Activated T-cell treated with anti-CD3 and anti-CD28 coated beads, Interleukin-2, amount 50 U/mL, for 72 hours (primary cell): ENCODE data around the gene NRG4. TPM values are rescaled to one million over a fixed set of nuclear protein-coding genes. Genes with fewer than 3 reads are reported as not detected.
"Not testable (repeated sequence)": the region's sequence is repeated elsewhere in the genome, so short reads cannot be mapped to it uniquely, and the experiment has no call there.

Experiments
- ATAC-seq, 2 donors: fragments of 150-1000 bp; cut with Tn5 transposase; replicated peaks in 1 of 2; 2 replicates each; pipeline ENCODE4 v1.10.0; 2021; ENCODE audit warnings: moderate library complexity in 2 of 2, mild to moderate bottlenecking in 1 of 2
- DNase-seq, 2 donors: peaks; one replicate each; pipeline ENCODE4 v3.0.0; 2021 to 2022; ENCODE audit warnings: mixed read lengths in 1 of 2
- H3K27ac Mint-ChIP-seq: one replicate; pipeline ENCODE4 v1.8.0; 2022; ENCODE audit warnings: mild to moderate bottlenecking, moderate library complexity, mixed read lengths
- H3K27me3 Mint-ChIP-seq: one replicate; pipeline ENCODE4 v1.8.0; 2022; ENCODE audit warnings: low read depth, mixed read lengths
- H3K36me3 Mint-ChIP-seq, 2 donors: one replicate each; pipeline ENCODE4 v1.8.0; 2022; ENCODE audit warnings: mixed read lengths in 2 of 2, mild to moderate bottlenecking in 1 of 2; ENCODE audit not compliant: insufficient read depth in 2 of 2
- H3K4me1 Mint-ChIP-seq: one replicate; pipeline ENCODE4 v1.8.0; 2022; ENCODE audit warnings: low read depth, mixed read lengths
- H3K4me3 Mint-ChIP-seq, 2 donors: one replicate each; pipeline ENCODE4 v1.8.0; 2022; ENCODE audit warnings: mild to moderate bottlenecking in 2 of 2, mixed read lengths in 2 of 2, moderate library complexity in 2 of 2
- H3K9me3 Mint-ChIP-seq, 2 donors: one replicate each; pipeline ENCODE4 v1.8.0; 2022; ENCODE audit warnings: mixed read lengths in 2 of 2
- total RNA-seq, 2 donors: library from RNA; stranded (reverse); gene quantifications; one replicate each; pipeline ENCODE4 v1.2.3, GENCODE V29; 2022

The NRG4 gene
- total RNA-seq, 2 donors from 2014 or later: not detected

DNA sequence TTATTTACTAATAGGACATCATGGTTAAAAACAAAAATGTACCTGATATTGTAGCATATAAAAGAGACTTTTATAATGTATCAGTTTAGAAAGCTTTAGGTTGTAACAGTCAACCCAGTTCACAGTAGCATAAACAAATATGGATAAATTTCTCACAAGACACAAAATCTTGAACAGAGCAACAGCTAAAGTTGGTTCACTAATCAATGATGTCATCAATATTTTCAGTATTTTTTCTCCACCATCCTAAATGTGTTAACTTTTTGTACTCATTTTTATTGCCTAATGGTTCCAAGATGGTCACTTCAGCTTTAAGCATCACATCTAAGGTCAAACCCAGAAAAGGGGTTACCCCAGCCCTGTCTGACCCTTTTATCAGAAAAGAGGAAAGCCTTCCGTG is 21.2 kb upstream of the NRG4 start:
- Mint-ChIP-seq H3K36me3 (no peaks in the 10 kb centered on the region), H3K27ac (no peak overlapping the region), H3K9me3 (no peaks in the 10 kb centered on the region), H3K27me3 (no peaks in the 10 kb centered on the region), H3K4me1 (no peaks in the 10 kb centered on the region), H3K4me3 (no peak overlapping the region)
- no peak for ATAC-seq
- DNase-seq: no peak

DNA sequence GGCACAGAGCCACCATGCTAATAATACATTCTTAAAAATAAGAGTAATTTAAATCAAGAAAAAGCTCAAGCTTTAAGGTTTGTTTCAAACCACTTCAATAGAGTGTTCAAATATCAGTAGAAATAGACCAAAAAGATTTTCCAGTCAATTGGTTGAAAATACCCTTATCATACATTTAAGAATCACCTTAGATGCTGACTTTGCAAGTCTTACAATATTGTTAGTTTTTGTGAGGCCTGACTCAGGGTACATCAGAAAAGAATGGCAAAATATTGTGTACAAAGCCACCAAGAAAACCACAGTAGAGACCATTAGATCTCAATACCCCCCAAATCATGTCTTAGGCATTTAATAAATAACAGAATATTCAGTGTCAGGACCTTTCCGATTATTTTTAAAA is 19.8 kb upstream of the NRG4 start:
- H3K27ac Mint-ChIP-seq: no peak overlapping the region
- no peak for DNase-seq
- ATAC-seq: no peak
- no peaks in the 10 kb centered on the region for H3K36me3 Mint-ChIP-seq
- H3K27me3 Mint-ChIP-seq: no peaks in the 10 kb centered on the region
- H3K4me3 Mint-ChIP-seq: no peak overlapping the region
- H3K4me1 Mint-ChIP-seq: no peaks in the 10 kb centered on the region
- no peaks in the 10 kb centered on the region for H3K9me3 Mint-ChIP-seq

DNA sequence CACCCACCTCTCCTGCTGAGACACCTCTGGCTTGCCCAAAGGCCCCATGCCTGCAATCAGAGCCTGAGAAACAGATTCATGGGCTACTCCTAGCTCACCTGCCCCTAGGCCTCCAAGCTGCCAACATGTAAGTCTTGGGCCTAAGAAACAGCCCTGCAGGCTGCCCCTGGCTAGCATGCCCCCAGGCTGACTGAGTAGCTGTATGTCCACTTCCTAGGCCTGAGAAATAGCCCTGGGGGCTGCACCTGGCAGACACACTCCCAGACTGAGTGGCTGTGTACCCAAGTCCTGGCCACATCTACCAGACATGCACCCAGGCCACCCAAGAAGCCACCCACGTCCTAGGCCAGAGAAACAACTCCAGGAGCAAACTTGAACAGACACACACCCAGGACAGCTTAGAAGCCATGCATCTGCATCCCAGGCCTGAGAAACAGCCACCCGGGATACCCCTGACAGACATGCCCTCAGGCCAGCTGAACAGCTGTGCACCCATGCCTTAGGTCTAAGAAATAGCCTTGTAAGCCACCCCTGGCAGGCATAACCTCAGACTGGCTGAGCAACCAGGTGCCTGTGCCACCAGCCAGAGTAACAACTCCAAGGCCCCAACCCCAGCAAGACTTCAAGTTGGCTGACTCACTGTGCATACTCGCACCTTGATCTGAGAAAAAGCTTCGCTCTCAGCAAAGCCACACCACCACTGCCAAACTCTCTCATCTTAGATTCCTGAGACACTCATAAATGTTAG is 12.0 kb upstream of the NRG4 start:
- Mint-ChIP-seq H3K4me1 (no peaks in the 10 kb centered on the region), H3K4me3 (no peak overlapping the region), H3K9me3 (peaks cover 8% of the 10 kb centered on the region in 2 donors), H3K27ac (no peak overlapping the region), H3K36me3 (peaks cover 6 to 9% of the 10 kb centered on the region in 2 donors), H3K27me3 (peaks cover 5% of the 10 kb centered on the region)
- ATAC-seq (no peak), DNase-seq (no peak)

DNA sequence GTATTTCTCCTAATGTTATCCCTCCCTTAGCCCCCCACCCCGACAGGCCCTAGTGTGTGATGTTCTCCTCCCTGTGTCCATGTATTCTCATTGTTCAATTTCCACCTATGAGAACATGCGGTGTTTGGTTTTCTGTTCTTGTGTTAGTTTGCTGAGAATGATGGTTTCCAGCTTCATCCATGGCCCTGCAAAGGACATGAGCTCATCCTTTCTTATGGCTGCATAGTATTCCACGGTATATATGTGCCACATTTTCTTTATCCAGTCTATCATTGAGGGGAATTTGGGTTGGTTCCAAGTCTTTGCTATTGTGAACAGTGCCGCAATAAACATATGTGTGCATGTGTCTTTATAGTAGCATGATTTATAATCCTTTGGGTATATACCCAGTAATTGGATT is 1.2 kb upstream of the NRG4 start:
- H3K9me3 Mint-ChIP-seq: peaks cover 12 to 13% of the 10 kb centered on the region in 2 donors
- H3K27me3 Mint-ChIP-seq: peaks cover 43% of the 10 kb centered on the region
- not testable (repeated sequence) for H3K27ac Mint-ChIP-seq, H3K4me3 Mint-ChIP-seq, H3K36me3 Mint-ChIP-seq, DNase-seq, ATAC-seq, H3K4me1 Mint-ChIP-seq

DNA sequence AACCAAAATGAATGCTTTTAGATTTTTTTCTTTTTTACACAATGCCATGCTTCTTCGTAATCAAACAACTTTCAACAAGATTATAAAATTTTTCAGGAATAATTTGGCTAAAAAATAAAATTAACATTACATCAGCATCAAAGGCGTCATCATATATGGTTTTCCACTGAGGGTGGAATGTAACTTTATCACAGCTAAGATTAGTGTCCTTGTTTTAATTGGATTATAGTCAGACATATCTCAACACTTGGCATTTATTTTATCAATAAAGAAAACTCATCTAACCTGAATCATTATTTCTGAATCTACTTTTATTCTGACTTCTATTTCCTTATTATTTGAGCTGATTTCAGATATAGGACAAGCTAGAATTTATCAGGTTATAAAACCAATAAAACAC is 1.6 kb downstream of the NRG4 start:
- no peak for ATAC-seq
- no peak overlapping the region for H3K27ac Mint-ChIP-seq
- H3K36me3 Mint-ChIP-seq: no peaks in the 10 kb centered on the region
- H3K4me1 Mint-ChIP-seq: peaks cover 7% of the 10 kb centered on the region
- H3K9me3 Mint-ChIP-seq: peaks cover 0 to 2% of the 10 kb centered on the region in 2 donors
- no peak overlapping the region for H3K4me3 Mint-ChIP-seq
- peaks cover 42% of the 10 kb centered on the region for H3K27me3 Mint-ChIP-seq
- no peak for DNase-seq

DNA sequence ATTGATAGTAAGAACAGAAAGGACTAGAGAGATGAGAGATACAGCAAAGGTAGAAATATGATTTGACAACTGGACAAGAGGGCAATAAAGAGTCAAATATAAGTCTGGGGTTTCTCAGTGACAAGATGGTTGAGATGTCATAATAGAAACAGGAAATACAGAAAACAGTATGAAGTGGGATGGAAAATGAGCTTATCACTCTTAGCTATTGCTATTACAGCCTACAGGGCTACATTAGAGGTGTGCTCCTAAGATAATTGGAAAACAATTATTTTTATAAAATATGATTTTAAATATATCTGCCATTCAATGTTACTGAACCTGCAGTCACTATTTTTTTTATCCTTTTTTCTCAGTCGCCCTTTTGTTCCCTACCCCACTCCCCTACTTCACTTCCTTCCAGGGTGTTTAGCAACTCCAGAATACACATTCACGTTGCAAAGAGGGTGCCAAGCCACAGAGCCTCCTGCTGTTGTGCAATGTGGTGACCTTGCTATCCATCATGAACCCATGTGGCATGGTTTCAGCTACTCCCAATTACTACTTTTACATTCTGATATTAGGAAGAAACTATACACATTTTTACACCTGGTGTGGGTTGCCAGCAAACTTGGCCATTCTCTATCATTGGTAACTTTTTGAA is 6.0 kb downstream of the NRG4 start:
- Mint-ChIP-seq H3K4me1 (no peaks in the 10 kb centered on the region), H3K9me3 (no peaks in the 10 kb centered on the region), H3K36me3 (no peaks in the 10 kb centered on the region), H3K27ac (no peak overlapping the region), H3K27me3 (peaks cover 25% of the 10 kb centered on the region), H3K4me3 (no peak overlapping the region)
- ATAC-seq (no peak), DNase-seq (no peak)

DNA sequence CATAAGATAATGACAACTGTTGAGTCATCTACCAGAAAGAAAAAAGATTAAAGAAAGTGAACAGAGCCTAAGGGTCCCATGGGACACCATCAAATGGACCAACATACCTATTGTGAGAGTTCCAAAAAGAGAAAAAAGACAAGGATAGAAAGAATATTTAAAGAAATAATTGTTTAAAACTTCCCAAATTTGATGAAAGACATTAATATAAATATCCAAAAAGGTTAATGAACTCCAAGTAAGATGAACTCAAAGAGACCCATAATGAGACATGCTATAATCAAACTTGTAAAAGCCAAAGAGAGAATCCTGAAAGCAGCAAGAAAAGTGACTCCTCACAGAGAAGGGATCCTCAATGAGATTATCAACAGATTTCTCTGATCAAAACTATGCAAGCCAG is 8.9 kb downstream of the NRG4 start:
- no peaks in the 10 kb centered on the region for H3K36me3 Mint-ChIP-seq
- no peak overlapping the region for H3K27ac Mint-ChIP-seq
- peaks cover 25% of the 10 kb centered on the region for H3K27me3 Mint-ChIP-seq
- H3K4me3 Mint-ChIP-seq: no peak overlapping the region
- H3K4me1 Mint-ChIP-seq: no peaks in the 10 kb centered on the region
- DNase-seq (no peak), ATAC-seq (no peak)
- H3K9me3 Mint-ChIP-seq: no peaks in the 10 kb centered on the region

DNA sequence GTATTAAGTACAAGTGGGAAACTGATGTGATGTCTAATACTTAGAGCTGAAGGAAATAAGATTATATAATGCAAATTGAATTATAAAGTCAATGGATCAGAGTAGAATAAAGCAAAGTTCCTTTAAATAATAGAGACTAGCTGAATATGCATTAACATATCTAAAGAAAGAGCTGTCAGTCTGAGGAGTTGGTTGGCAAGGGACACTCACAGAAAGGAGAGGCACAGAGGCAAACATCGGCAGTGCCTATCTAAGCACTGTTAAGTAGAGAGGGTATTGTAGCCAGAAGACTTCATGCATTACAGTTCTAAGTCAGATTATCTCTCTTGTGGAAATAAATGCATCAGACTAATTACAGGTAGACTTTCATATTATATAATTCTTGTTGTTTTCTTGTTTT is 16.6 kb downstream of the NRG4 start:
- Mint-ChIP-seq H3K4me3 (no peak overlapping the region), H3K9me3 (peaks cover 0 to 6% of the 10 kb centered on the region in 2 donors), H3K27me3 (peaks cover 6% of the 10 kb centered on the region), H3K36me3 (peaks cover 0 to 2% of the 10 kb centered on the region in 2 donors), H3K4me1 (no peaks in the 10 kb centered on the region), H3K27ac (no peak overlapping the region)
- ATAC-seq: no peak
- no peak for DNase-seq

DNA sequence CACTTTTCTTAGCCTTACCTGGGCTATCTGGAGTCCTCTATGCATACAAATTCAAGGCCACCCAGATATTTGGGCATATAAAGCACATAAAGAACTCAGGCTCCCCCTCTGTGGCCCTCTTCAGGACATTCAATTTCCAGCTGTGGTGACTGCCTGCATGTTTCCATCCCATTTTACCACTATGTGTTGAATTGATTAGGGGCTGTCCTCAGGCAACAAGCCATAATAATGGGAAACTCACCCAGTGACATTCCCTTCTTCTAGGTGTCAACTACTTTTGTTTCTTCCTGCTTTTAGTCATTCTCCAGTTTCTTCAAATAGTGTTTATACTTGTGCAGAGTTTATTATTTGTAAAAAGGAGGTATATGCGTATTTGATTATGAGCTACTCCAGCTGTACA is 18.0 kb downstream of the NRG4 start:
- Mint-ChIP-seq H3K36me3 (peaks cover 0 to 2% of the 10 kb centered on the region in 2 donors), H3K9me3 (peaks cover 0 to 6% of the 10 kb centered on the region in 2 donors), H3K27me3 (peaks cover 6% of the 10 kb centered on the region), H3K4me1 (no peaks in the 10 kb centered on the region), H3K4me3 (no peak overlapping the region), H3K27ac (no peak overlapping the region)
- ATAC-seq (no peak), DNase-seq (no peak)

DNA sequence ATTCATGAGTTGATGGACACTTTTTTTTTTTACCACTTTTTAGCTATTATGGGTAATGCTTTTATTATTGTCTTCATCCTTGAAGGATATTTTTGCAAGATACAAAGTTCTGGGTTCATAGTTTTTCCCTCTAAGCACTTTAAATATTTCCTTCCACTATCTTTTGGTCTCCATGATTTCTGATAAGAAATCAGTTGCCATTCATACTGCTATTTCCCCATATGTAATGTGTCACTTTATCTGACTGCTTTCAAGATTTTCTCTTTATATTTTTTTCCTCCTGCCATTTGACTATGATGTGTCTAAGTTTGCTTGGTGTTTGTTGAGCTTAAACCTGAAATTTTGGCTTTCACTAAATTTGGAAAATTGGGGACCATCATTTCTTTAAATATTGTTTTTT is 19.3 kb downstream of the NRG4 start:
- ATAC-seq (no peak), DNase-seq (no peak)
- Mint-ChIP-seq H3K4me3 (no peak overlapping the region), H3K27me3 (peaks cover under 1% of the 10 kb centered on the region), H3K9me3 (peaks cover 0 to 6% of the 10 kb centered on the region in 2 donors), H3K36me3 (peaks cover 0 to 2% of the 10 kb centered on the region in 2 donors), H3K4me1 (no peaks in the 10 kb centered on the region), H3K27ac (no peak overlapping the region)

DNA sequence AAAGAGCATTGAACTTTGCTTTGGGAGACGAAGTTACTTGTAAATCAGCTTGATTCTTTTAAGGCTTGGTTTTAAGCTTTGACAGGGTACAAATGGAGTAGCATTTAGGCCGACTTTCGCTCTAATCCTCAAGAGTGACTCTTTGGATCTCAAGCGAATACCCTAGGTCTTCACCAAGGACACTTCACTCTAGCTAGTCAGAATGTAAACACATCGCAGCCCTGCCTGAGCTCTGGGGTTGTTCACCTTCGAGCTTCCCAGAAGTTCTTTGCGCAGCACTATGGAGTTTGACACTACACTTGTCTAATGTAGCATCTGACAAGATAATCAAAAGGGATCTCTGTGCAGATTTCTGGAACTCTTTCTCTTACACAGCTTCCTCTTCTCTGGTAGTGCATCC is 22.3 kb downstream of the NRG4 start:
- H3K9me3 Mint-ChIP-seq: peaks cover 0 to 6% of the 10 kb centered on the region in 2 donors
- no peak overlapping the region for H3K4me3 Mint-ChIP-seq
- peaks cover 0 to 2% of the 10 kb centered on the region in 2 donors for H3K36me3 Mint-ChIP-seq
- H3K27me3 Mint-ChIP-seq: no peaks in the 10 kb centered on the region
- H3K4me1 Mint-ChIP-seq: no peaks in the 10 kb centered on the region
- ATAC-seq (no peak), DNase-seq (no peak)
- H3K27ac Mint-ChIP-seq: no peak overlapping the region

DNA sequence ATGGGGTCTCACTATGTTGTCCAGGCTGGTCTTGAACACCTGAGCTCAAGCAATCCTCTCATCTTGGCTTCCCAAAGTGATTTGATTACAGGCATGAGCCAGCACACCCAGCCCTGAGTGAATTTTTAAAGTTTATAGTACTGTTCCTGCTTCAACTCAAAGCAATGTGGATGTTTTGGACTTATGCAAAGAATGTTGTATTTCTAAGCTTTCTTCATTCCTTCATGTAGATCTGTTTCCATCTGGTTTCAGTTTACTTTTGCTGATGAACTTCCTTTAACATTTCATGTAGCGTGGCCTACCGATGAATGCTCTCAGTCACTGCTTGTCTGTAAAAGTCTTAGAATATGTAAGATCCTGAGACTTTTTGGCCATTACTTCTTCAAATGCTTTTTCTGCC is 23.2 kb downstream of the NRG4 start:
- ATAC-seq (no peak), DNase-seq (no peak)
- Mint-ChIP-seq H3K9me3 (peaks cover 0 to under 1% of the 10 kb centered on the region in 2 donors), H3K27me3 (no peaks in the 10 kb centered on the region), H3K4me1 (no peaks in the 10 kb centered on the region), H3K27ac (no peak overlapping the region), H3K4me3 (no peak overlapping the region), H3K36me3 (no peaks in the 10 kb centered on the region)

DNA sequence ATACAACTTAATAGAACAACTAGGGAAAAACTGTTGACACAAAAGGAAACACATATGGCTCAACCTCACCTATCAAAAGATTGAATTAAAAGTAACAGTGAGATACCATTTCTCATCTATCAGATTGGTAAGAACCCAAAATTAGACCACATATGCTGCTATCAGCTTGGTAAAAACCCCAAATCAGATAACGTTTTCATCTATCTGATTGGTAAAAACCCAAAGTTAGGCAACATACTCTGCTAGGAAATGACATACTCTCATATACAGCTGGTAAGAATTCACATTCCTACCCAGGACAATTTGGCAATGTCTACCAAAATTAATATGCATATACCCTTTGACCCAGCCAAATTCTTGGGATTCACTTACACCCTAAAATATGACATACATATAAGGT is 26.3 kb downstream of the NRG4 start:
- H3K9me3 Mint-ChIP-seq: no peaks in the 10 kb centered on the region
- DNase-seq (no peak), ATAC-seq (no peak)
- no peak overlapping the region for H3K4me3 Mint-ChIP-seq
- H3K36me3 Mint-ChIP-seq: no peaks in the 10 kb centered on the region
- no peaks in the 10 kb centered on the region for H3K4me1 Mint-ChIP-seq
- H3K27me3 Mint-ChIP-seq: peaks cover 9% of the 10 kb centered on the region
- H3K27ac Mint-ChIP-seq: no peak overlapping the region

DNA sequence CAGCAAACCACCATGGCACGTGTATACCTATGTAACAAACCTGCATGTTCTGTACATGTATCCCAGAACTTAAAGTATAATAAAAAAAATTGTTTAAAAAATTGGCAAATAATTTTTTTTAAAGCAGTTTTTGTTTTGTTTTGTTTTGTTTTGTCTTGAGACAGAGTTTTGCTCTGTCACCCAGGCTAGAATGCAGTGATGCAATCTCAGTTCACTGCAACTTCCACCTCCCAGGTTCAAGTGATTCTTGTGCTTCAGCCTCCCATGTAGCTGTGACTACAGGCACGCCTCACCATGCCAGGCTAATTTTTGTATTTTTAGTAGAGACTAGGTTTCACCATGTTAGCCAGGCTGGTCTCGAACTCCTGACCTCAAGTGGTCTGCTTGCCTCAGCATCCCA is 27.5 kb downstream of the NRG4 start:
- H3K4me3 Mint-ChIP-seq, ATAC-seq, DNase-seq, H3K9me3 Mint-ChIP-seq, H3K27ac Mint-ChIP-seq, H3K4me1 Mint-ChIP-seq, H3K36me3 Mint-ChIP-seq: not testable (repeated sequence)
- H3K27me3 Mint-ChIP-seq: peaks cover 14% of the 10 kb centered on the region
